ENCODE results near the gene GTF2IRD1. TPM values are rescaled to one million over a fixed set of nuclear protein-coding genes. Genes with fewer than 3 reads are reported as not detected.

GTF2IRD1 gene
- total RNA-seq, 1 experiment from 2014 or later, result 34.3 TPM

- no peak overlapping the region for H2AK5ac ChIP-seq (ENCODE audit: insufficient read length, low read length)
- H3K56ac ChIP-seq (ENCODE audit: insufficient read length, low read depth, low read length), result no peak overlapping the region
- H3K18ac ChIP-seq (ENCODE audit: insufficient read length, low read depth, low read length), result no peak overlapping the region
- peak overlapping the region; percentile 17 for H3K4me2 ChIP-seq (ENCODE audit: insufficient read depth, insufficient read length, low read length)
- peaks cover 15 to 28% of the 10 kb centered on the region in 2 experiments for H3K4me1 Mint-ChIP-seq
- H2BK120ac ChIP-seq (ENCODE audit: low read depth, low read length, poor library complexity, severe bottlenecking), result no peak overlapping the region
- H4K5ac ChIP-seq (ENCODE audit: insufficient read length, low read depth, low read length), result no peak overlapping the region
- H3K27ac Mint-ChIP-seq, result no peak overlapping the region; a peak in 1 of 7 replicates
- H3K4ac ChIP-seq (ENCODE audit: low read depth, low read length), result no peak overlapping the region
- H3K23me2 ChIP-seq (ENCODE audit: insufficient read length, low read depth, low read length, poor library complexity, severe bottlenecking), result no peaks in the 10 kb centered on the region
- H3K4me3 Mint-ChIP-seq, result peak overlapping the region; percentile 64 to 77
- no peaks in the 10 kb centered on the region for H4K20me1 ChIP-seq (ENCODE audit: control insufficient read depth, insufficient read depth, insufficient read length)
- H3K23ac ChIP-seq (ENCODE audit: insufficient read length, low read depth, low read length), result no peak overlapping the region
- H3K27me3 Mint-ChIP-seq (ENCODE audit: low read depth), result no peaks in the 10 kb centered on the region
- H3K4me1 ChIP-seq (ENCODE audit: insufficient read depth, low read length), result no peaks in the 10 kb centered on the region; the same call in 1 of the 2 replicates
- WGBS (ENCODE audit: extremely low coverage, insufficient read length, low lambda C conversion rate), result no CpG with 5 or more reads among the region's 11 CpGs
- no peak overlapping the region; the same call in 1 of the 2 replicates for H3K14ac ChIP-seq (ENCODE audit: insufficient read depth, low read length)
- H3K36me3 Mint-ChIP-seq (ENCODE audit: insufficient read depth in 1 of 3, low read depth in 3 of 3), result peaks cover 4 to 10% (median 10%) of the 10 kb centered on the region in 3 experiments; a peak in 5 of 7 replicates
- no peak for DNase-seq
- H3K27me3 ChIP-seq (ENCODE audit: insufficient read depth, low read length), result no peaks in the 10 kb centered on the region
- H2BK5ac ChIP-seq (ENCODE audit: insufficient read length, low read length), result no peak overlapping the region
- H4K8ac ChIP-seq (replicated peaks; ENCODE audit: insufficient read length, low read depth, low read length), result no peak overlapping the region
- no peak for TF ChIP-seq CTCF (conservative IDR thresholded peaks at IDR 0.05)
- H2BK12ac ChIP-seq (ENCODE audit: insufficient read length, low read depth, low read length), result no peak overlapping the region
- no peak overlapping the region for H3K27ac ChIP-seq (ENCODE audit: insufficient read length, low read depth, low read length)
- no peak overlapping the region for H3T11ph ChIP-seq (ENCODE audit: low read length)
- peaks cover 2% of the 10 kb centered on the region for H3K79me1 ChIP-seq (ENCODE audit: insufficient read depth, low read depth, low read length, poor library complexity, severe bottlenecking)
- H3K79me2 ChIP-seq (ENCODE audit: insufficient read depth, low read length), result peaks cover 13% of the 10 kb centered on the region
- no peak overlapping the region for H3K9ac ChIP-seq (ENCODE audit: extremely low read depth, insufficient read length, low read length)
- H4K91ac ChIP-seq (ENCODE audit: insufficient read length, low read depth, low read length), result no peak overlapping the region
- H2BK15ac ChIP-seq (ENCODE audit: low read depth, low read length), result no peak overlapping the region
- H2AFZ ChIP-seq (ENCODE audit: low read length), result no peak overlapping the region
- H2BK20ac ChIP-seq (ENCODE audit: low read depth, low read length, poor library complexity, severe bottlenecking), result no peak overlapping the region
- H3K9me3 ChIP-seq (ENCODE audit: control insufficient read depth, low read depth, low read length), result no peaks in the 10 kb centered on the region
- H3K9me3 Mint-ChIP-seq, result peaks cover 0 to 5% of the 10 kb centered on the region in 2 experiments; a peak in 2 of 5 replicates
These were observed 1.2 kb downstream of the GTF2IRD1 start for GRCh38 chr7:74454925-74455288.

Measured in H9 (cell line).